DMS 273 (cell line): ENCODE results near the gene LSP1.
"Not testable (repeated sequence)": the region's sequence is repeated elsewhere in the genome, so short reads cannot be mapped to it uniquely, and the experiment has no call there.

ENCODE experiments used
- DNase-seq: peaks from one replicate; lab custom pipeline; 2025; ENCODE audit not compliant: unreplicated experiment; lab: John Stamatoyannopoulos, UW

Gene LSP1

GRCh38 chr11:1852877-1853276, at the start of gene LSP1:
Gene LSP1, plus strand, starts transcription at chr11:1853084. Its CDS starts 61 bp downstream, at chr11:1853145.
- DNase-seq: no peak

GRCh38 chr11:1803246-1803645, 49.6 kb upstream of the LSP1 start:
- no peak for DNase-seq

- not testable (repeated sequence) for DNase-seq
Observed at GRCh38 chr11:1803835-1804519, 48.9 kb upstream of the LSP1 start.

- DNase-seq: no peak
Observed at GRCh38 chr11:1805525-1805924, 47.4 kb upstream of the LSP1 start.

- DNase-seq: no peak
Observed at GRCh38 chr11:1807264-1807995, 45.5 kb upstream of the LSP1 start.

- no peak for DNase-seq
Observed at GRCh38 chr11:1810761-1811160, 42.1 kb upstream of the LSP1 start.

- no peak for DNase-seq
Observed at GRCh38 chr11:1812274-1812673, 40.6 kb upstream of the LSP1 start.

GRCh38 chr11:1812801-1813200, 40.1 kb upstream of the LSP1 start:
- no peak for DNase-seq

GRCh38 chr11:1813356-1813755, 39.5 kb upstream of the LSP1 start:
- DNase-seq: not testable (repeated sequence)

- DNase-seq: no peak
Observed at GRCh38 chr11:1814691-1815090, 38.2 kb upstream of the LSP1 start.

GRCh38 chr11:1815311-1815710, 37.6 kb upstream of the LSP1 start:
- no peak for DNase-seq

- DNase-seq: no peak
Observed at GRCh38 chr11:1815751-1816150, 37.1 kb upstream of the LSP1 start.

GRCh38 chr11:1817000-1817399, 35.9 kb upstream of the LSP1 start:
- no peak for DNase-seq

GRCh38 chr11:1817511-1817910, 35.4 kb upstream of the LSP1 start:
- DNase-seq: no peak

GRCh38 chr11:1819074-1819473, 33.8 kb upstream of the LSP1 start:
- no peak for DNase-seq

GRCh38 chr11:1820463-1821325, 32.2 kb upstream of the LSP1 start:
- no peak for DNase-seq

- DNase-seq: no peak
Observed at GRCh38 chr11:1821562-1821961, 31.3 kb upstream of the LSP1 start.

- DNase-seq: no peak
Observed at GRCh38 chr11:1822648-1823375, 30.1 kb upstream of the LSP1 start.

- DNase-seq: no peak
Observed at GRCh38 chr11:1823376-1824220, 29.3 kb upstream of the LSP1 start.
